ENCODE measurements around the gene TM9SF4. TPM values are rescaled to one million over a fixed set of nuclear protein-coding genes. Genes with fewer than 3 reads are reported as not detected.

The TM9SF4 gene
- total RNA-seq, 1 donor from 2014 or later = 46.4 TPM

- peak; percentile 61 for DNase-seq (ENCODE audit: low read depth)
Measured at GRCh38 chr20:32205843-32206759, 96.6 kb downstream of the TM9SF4 start.

- no peak for DNase-seq (ENCODE audit: low read depth)
Measured at GRCh38 chr20:32206760-32207625, 97.5 kb downstream of the TM9SF4 start.

- peak; percentile 89 for DNase-seq (ENCODE audit: low read depth)
Measured at GRCh38 chr20:32207626-32208498, 98.3 kb downstream of the TM9SF4 start, which contains the start of the genes PLAGL2 and POFUT1. PLAGL2 (minus strand) TSS chr20:32207743; CDS start chr20:32202178, 5,565 bp downstream. POFUT1 (plus strand) TSS chr20:32207880; CDS start chr20:32207942, 62 bp downstream.

- no peak for DNase-seq (ENCODE audit: low read depth)
Measured at GRCh38 chr20:32208499-32209154, 99.1 kb downstream of the TM9SF4 start.

- peak; percentile 43 for DNase-seq (ENCODE audit: low read depth)
Measured at GRCh38 chr20:32209850-32210605, 100.5 kb downstream of the TM9SF4 start.

GRCh38 chr20:32213870-32214269 is 104.4 kb downstream of the TM9SF4 start:
- no peak for DNase-seq (ENCODE audit: low read depth)

- DNase-seq (ENCODE audit: low read depth) = no peak
Measured at GRCh38 chr20:32215147-32215546, 105.6 kb downstream of the TM9SF4 start.

GRCh38 chr20:32215729-32216128 is 106.2 kb downstream of the TM9SF4 start:
- DNase-seq (ENCODE audit: low read depth) = no peak

- no peak for DNase-seq (ENCODE audit: low read depth)
Measured at GRCh38 chr20:32216179-32217142, 106.9 kb downstream of the TM9SF4 start.

Other genes with a start within 250 kb of the TM9SF4 start
- 0.64 and 0.68 TPM in 2 replicates for gene DUSP15, start 239.2 kb upstream of the TM9SF4 start, total RNA-seq
- gene TTLL9, start 239.1 kb upstream of the TM9SF4 start, total RNA-seq = not detected in 2 replicates
- gene PDRG1, start 157.7 kb upstream of the TM9SF4 start, total RNA-seq = 7.8 and 7.9 TPM in 2 replicates
- not detected in 2 replicates for gene XKR7, start 141.6 kb upstream of the TM9SF4 start, total RNA-seq
- gene CCM2L, start 99.3 kb upstream of the TM9SF4 start, total RNA-seq = not detected in 2 replicates
- gene HCK, start 57.5 kb upstream of the TM9SF4 start, total RNA-seq = not detected in 2 replicates
- 3.2 and 3.5 TPM in 2 replicates for gene PLAGL2, start 98.0 kb downstream of the TM9SF4 start, total RNA-seq
- 36.7 and 44.7 TPM in 2 replicates for gene POFUT1, start 98.2 kb downstream of the TM9SF4 start, total RNA-seq
- gene KIF3B, start 167.9 kb downstream of the TM9SF4 start, total RNA-seq = 15.6 and 16.0 TPM in 2 replicates
- gene ASXL1, start 248.6 kb downstream of the TM9SF4 start, total RNA-seq = 27.0 and 29.9 TPM in 2 replicates